Activated effector memory CD4-positive, alpha-beta T cell treated with anti-CD3 and anti-CD28 coated beads, Interleukin-2, amount 50 U/mL, for 16 hours (primary cell): ENCODE data around the gene YWHAH.

Experiments
- DNase-seq: peaks from one replicate; pipeline ENCODE4 v3.0.0-alpha.2; 2020

The YWHAH gene

GRCh38 chr22:31923747-31924146 is 20.6 kb upstream of the YWHAH start:
- no peak for DNase-seq

DNA sequence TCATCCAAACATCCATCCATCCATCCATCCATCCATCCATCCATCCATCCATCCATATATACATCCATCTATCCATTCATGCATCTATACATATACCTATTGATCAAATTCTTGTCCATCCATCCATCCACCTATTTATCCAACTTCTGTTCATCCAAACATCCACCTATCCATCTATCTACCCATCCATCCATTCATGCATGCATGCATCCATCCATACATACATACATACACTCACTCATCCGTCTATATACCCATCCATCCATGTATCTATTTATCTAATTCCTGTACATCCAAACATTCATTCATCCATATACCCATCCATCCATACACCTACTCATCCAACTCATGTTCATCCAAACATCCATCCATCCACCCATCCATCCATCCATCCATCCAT is 19.3 kb upstream of the YWHAH start:
- DNase-seq = no peak

- no peak for DNase-seq
Observed at GRCh38 chr22:31926024-31926423, 18.3 kb upstream of the YWHAH start.

DNA sequence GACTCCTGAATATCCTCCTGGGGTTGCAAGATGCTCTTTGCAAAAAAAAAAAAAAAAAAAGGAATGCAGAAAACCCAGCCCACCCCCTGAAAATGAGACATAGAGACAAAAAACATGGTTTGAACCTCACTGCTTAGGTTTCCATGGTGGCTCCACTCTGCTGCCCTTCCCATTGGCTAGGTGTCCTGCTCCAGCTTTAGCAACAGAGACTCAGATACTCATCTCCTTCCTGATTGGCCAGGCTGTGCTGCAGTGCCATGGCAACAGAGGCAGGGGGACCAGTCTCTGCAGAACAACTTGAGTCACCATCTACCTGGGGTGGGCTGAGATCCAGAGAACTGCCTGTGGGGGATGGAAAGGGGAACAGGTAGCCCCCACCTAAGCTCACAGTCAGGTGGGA is 17.4 kb upstream of the YWHAH start:
- no peak for DNase-seq

GRCh38 chr22:31927562-31927961 is 16.8 kb upstream of the YWHAH start:
- no peak for DNase-seq

GRCh38 chr22:31929167-31929930 is 15.0 kb upstream of the YWHAH start:
- DNase-seq = no peak

DNA sequence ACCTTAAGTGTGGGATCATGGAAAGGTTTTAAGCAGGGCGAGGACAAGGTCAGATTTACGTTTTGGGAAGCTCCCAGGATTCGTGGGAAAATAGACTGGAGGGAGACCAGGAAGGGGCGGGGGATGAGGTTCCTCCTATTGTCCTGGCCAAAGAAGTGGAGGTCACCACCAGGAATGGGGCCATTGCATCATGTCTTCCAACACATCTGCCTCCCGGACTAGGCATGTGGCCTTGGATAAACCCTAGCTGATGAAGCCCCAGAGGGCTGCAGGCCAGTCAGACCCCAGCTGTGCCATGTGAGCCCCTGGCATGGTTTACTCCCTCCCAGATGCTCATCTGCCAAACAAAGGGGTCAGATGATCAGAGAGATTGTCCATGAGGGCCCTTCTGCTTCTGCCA is 11.5 kb upstream of the YWHAH start:
- DNase-seq = no peak

DNA sequence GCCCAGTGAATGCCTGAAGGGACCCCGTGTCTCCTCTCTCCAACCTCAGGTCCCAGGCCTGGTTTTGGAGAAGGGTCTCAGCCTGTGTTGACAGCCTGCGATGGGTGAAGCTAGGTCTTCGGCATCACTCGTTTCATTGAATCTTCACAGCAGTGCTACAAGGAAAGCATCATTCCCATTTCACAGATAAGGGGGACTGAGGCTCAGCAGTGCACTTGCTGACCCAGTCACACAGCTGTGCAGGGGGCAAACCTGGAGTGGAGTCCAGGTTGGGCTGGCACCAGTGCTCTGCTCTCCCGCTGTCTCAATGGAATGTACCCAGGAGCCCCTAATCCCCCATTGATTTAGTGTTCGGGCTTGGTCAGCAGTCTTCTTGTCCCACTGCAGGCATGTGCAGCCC is 10.9 kb upstream of the YWHAH start:
- no peak for DNase-seq

GRCh38 chr22:31933816-31934482 is 10.4 kb upstream of the YWHAH start:
- DNase-seq = no peak

- DNase-seq = no peak
Observed at GRCh38 chr22:31935961-31936635, 8.2 kb upstream of the YWHAH start.

GRCh38 chr22:31937341-31937740 is 7.0 kb upstream of the YWHAH start:
- no peak for DNase-seq

GRCh38 chr22:31938296-31938695 is 6.0 kb upstream of the YWHAH start:
- no peak for DNase-seq

DNA sequence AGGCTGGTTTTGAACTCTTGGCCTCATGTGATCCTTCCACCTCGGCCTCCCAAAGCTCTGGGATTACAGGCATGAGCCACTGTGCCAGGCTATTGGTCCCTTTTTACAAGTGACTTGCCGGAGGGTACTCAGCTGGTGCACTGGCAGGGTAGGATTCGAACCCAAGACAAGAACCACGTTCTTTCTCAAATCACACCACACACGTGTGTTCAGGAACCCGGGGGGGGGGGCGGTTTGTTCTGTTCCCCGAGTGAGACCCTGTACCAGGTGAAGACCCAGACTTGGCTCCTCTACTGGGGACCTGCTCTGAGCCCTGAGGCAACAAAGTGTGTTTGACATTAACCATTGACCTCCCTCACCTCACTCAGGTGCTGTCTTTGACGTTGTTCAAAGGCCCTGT is 3.8 kb upstream of the YWHAH start:
- no peak for DNase-seq

GRCh38 chr22:31942091-31942490 is 2.2 kb upstream of the YWHAH start:
- DNase-seq = no peak

GRCh38 chr22:31943206-31943977 is 943 bp upstream of the YWHAH start:
- DNase-seq = no peak

- DNase-seq = peak; percentile 80
Observed at GRCh38 chr22:31944700-31945442, 536 bp downstream of the YWHAH start.

GRCh38 chr22:31945443-31945855 is 1.1 kb downstream of the YWHAH start:
- no peak for DNase-seq

GRCh38 chr22:31945971-31946680 is 1.8 kb downstream of the YWHAH start:
- DNase-seq = no peak

DNA sequence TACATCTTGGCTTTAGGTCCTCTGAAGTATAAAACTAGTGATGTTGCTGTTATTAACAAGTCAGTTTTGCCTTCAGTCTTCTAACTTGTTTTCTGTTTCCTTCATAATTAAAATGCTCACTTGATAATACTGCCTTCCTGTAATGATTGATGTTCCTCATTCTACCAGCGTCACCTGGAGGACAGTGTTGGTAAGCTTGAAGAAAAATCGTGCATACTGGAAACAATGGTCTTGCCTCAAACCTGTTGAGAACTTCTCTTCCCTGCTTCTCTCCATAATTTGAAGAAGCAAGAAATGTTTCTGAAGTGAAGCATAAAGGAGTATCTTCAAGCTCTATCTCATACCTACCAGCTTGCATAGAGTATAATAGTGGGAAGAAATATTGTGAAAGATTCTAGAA is 3.0 kb downstream of the YWHAH start:
- no peak for DNase-seq

GRCh38 chr22:31948002-31948401 is 3.7 kb downstream of the YWHAH start:
- no peak for DNase-seq

GRCh38 chr22:31950226-31950625 is 5.9 kb downstream of the YWHAH start:
- DNase-seq = no peak
